SH-SY5Y (cell line): ENCODE measurements around the gene CACNA1B.

Experiments
- GATA2 ChIP-seq: IDR thresholded peaks from 2 replicates; pipeline ENCODE4 v1.6.1; 2011; ENCODE audit warnings: mild to moderate bottlenecking, low read depth, low read length
- GATA3 ChIP-seq: IDR thresholded peaks from 2 replicates; pipeline ENCODE4 v1.6.1; 2011; ENCODE audit warnings: low read depth, mild to moderate bottlenecking, low read length, moderate library complexity

CACNA1B gene

DNA sequence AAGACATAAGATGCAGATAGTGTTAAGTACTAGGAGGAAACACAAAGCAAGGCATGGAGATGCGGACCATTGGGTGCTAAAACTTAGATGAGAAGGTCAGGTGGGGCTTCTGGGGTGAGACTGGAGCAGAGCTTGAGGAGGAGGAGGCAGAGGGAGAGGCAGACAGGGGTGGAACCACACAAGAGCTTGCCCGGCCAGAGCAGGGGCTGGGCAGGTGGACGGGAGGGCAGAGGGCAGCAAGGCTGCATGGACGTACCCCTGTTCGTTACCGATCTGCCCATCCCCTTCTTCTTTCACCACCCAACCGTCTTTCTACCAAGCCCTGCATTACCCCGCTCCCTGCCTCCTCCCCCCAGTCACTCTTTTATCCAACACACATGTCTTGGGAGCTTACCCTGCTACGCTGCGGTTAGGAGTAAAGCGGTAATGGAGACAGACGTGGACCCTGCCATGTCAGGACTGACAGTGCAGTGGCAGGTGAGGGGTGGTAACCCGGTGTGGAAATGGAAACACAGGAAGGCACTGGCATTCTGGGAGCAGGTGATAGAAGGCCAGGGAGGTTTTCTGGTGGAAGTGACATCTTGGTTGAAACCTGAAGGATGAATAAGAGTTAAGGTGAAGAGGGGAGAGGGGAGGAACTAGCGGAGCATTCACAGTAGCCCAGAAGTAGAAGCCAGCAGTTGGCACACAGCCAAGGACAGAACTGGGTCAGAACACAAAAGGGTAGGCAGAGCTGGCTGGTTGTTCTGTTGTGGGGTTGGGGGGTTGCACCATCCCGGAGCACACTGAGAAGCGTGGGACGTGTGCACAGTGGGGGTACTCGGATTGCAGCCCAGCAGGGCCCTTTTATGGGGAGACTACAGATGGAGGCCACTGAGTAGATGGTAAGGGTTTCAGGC lies 167.2 kb downstream of the CACNA1B start:
- TF ChIP-seq GATA2 (no peak), GATA3 (no peak)

DNA sequence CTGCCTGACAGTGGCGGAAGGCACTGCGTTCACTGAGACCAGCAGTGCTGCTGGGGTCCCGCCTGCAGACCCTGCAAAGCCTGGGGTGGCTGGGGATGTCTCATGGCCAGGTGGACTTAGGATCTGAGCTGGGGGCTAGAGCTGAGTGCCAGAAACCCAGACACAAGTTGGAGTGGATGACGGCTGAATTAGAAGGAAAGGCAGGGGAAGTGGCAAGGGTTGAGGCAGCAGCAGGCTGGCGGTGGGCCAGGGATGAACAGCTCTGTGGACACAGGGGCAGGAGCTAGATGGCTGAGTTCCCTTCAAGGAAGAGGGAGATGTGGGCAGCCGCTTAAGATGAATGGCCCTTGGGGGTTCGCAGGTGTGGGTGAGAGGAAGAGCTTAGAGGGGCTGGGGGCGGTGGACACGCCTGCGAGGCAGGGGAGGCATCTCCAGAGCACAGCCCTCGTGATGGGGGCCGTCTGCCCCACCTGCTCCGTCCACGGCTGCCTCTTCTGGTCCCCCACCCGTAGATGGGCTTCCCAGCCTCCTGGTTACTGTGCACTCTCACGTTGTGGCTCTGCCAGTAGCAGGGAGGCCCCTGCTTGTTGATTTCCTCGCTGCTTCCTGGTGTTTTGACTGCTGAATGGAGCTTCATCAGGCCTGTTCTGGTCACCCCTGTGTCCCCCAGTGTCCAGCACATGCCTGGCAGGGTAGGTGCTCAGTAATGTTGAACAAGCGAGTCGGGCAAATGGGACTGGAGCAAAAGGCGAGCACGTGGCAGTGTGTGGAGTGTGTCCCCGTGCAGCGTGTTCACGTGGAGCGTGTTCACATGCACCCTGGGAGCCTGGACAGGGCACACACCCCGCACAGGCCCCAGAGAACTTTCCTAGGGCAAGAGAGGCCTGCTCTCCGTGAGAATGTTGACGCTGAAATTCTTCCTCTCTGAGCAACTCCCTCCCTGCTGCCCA lies 168.2 kb downstream of the CACNA1B start:
- TF ChIP-seq GATA2 (no peak), GATA3 (no peak)

DNA sequence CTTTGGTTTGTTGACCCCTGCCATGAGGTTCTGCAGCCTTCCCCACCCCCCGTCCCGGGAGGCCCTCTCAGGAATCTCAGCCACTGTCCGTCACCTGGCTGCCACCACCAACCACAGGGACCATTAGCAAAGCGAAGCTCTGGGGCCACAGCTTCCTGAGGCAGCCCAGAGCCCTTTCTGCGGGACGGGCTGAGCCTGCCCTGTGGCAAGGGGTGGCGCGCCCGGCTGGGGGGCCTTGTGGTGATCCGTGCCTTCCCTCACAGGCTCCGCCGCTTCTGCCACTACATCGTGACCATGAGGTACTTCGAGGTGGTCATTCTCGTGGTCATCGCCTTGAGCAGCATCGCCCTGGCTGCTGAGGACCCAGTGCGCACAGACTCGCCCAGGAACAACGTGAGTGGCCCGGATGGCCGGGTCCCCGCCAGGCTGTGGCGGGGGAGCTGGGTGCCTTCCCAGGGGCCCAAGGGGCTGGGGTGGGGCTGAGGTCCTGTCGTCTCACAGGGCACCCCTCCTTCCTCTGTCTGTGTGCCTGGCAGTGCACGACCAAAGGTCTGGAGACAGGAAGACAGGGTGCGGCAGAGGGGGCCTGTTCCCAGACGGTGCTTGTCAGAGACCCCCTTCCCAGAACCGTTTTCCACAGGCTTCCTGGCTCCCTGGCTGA lies 169.2 kb downstream of the CACNA1B start:
- TF ChIP-seq GATA2 (no peak), GATA3 (no peak)

GRCh38 chr9:138047469-138048040 lies 170.0 kb downstream of the CACNA1B start:
- no peak for TF ChIP-seq GATA3
- no peak for TF ChIP-seq GATA2

DNA sequence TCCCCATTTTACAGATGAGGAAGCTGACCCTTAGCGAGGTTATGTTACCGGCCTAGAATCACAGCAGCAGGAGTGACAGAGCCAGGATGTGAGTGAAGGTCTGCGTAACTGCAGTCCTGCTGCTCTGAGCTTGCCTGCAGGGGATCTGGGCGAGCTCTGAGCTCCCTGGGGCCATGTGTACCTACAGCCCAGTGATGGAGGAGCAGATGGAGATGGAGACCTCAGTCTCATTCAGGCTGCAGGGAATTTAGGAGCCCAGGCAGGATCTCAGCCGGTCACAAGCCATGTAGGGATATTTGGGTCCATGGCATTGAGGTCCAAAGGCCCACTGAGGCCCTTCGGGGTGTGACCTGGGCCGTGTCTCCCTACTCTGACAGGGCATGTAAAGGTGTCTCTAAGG lies 170.6 kb downstream of the CACNA1B start:
- TF ChIP-seq GATA3 = no peak
- TF ChIP-seq GATA2 = no peak

DNA sequence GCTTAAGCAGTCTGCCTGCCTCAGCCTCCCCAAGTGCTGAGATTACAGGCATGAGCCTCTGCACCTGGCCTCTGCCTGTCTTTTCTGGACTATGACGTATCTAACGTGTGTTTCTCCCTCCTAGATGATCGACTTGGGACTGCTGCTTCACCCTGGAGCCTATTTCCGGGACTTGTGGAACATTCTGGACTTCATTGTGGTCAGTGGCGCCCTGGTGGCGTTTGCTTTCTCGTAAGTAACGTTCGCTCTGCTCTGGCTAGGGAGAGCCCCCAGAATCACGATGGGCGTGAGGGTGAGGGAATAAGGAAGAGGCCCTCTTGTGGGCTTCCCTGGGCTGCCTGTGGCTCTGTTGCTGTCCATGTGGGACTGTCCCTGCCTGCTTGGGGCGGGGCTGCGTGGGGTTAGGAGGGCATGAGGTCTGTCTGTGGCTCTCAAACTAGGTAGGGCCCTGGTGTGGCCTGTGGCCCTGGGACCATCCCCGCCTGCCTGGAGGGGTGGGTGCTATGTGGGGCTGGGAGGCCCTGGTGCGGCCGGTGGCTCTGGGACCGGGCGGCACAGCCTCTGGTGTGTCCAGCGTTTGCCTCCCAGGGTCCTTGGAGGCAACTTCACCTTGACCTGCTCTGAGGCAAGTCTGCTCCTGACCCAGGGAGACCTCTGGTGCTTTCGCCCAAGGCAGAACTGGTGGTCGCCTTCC lies 171.7 kb downstream of the CACNA1B start:
- no peak for TF ChIP-seq GATA3
- no peak for TF ChIP-seq GATA2

DNA sequence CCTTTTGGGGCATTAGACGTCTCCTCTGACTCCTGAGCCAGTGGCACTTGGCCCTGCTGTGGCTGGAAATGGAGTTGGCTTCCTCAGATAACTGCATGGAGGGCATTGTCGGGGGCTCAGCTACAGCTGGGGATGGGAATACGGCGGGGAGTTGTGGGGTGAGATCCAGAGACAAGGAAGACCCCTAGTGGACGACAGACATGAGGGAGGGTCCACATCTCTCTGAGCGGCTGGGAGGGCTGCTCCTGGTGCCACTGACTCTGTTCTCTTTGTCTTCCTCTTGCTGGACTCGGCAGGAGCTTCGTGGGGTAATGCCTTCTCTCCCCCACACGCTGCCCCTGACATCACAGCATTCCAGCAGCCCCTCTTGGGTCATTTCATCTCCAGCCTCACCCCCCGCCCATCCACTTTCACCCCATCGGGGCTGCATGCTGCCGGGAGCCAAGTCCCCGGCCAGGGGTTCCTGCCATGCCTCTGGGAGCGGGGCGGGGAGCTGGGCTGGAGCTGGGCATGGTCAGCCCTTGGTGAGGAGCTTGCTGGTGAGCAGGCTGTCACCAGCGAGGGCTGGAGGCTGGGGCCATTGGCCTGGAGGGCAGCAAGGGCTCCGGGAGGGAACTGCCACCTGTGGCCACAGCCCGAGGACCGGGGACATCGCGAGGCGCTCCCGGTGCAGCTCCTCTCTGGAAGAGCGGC lies 172.3 kb downstream of the CACNA1B start:
- no peak for TF ChIP-seq GATA3
- TF ChIP-seq GATA2 = no peak

- no peak for TF ChIP-seq GATA3
- no peak for TF ChIP-seq GATA2
Observed at GRCh38 chr9:138050472-138051330, 173.1 kb downstream of the CACNA1B start.

DNA sequence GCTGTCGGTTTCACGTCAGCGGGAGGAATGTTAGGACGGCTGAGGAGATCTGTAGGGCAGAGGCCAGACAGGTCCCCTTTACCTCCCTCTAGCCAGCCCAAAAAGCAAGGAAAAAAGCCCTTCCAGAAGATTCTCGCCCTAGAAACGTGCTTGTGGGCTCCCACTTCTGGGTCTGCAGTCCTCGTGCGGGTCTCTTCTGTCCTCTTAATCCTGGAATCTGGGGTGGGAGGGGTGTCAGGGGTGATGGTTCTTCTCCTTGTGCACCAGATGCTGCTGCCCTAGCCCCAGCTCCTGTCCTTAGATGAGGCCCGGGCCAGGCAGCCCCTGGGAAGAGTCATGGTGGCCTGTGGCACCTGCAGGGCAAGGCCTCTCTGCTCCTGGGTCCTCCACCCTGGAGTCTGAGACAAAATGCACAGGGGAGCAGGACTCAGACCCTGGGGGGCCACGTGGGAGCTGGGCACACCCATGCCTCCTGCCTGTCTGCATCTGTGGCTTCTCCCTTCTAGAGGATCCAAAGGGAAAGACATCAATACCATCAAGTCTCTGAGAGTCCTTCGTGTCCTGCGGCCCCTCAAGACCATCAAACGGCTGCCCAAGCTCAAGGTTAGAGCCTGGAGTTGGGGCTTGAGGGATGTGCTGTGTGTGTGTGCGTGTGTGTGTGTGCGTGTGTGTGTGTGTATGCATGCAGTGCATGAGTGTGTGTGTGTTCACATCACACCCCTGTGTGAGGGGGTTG lies 174.2 kb downstream of the CACNA1B start:
- TF ChIP-seq GATA3 = no peak
- no peak for TF ChIP-seq GATA2

DNA sequence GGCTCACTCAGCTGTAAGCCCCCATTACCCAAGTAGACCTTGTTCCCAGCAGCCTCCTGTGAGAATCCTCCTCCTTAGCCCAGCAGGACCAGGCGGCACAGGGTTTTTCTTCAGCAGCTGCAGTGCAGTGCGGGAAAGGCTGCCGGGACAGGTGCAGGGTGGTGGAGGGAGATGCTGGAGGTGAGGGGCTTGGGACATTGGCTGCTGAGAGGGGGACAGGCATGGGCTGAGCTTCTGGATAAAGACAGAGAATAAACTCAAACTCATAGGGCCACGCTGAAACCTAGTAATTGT lies 174.7 kb downstream of the CACNA1B start:
- TF ChIP-seq GATA3 (no peak), GATA2 (no peak)

DNA sequence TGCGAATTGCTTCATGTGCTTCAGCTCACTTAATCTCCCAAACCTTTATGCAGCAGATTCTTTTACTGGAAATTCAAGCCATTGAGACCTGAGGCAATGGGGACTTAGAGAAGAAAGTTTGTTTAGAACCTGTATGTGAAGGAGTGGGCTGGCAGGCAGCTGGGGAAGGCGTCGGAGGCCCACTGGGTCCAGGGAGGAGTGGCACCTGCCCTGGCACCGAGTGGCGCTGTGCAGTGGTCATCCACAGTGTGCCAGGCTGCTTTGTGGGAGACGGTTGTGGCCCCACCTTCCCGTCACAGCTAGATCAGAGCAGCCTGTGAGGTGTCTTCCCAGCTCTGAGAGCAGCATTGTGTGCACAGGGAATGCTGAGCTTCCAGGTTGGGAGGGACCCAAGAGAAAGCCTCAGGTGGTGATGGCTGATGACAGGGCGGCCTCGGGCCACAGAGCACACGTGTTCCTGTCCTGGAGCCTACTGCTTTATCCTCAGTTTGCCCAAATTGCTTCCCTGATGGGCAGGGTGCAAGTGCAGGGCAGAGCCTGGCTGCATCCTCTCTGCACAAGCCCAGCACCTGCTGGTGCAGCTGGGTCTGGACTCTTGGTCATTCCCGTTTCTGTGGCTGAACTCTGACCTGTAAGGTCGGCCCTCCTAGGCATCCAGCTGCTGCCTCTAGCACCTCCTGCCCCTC lies 175.2 kb downstream of the CACNA1B start:
- TF ChIP-seq GATA3 = no peak
- no peak for TF ChIP-seq GATA2
